Effector memory CD4-positive, alpha-beta T cell (primary cell): ENCODE measurements around the gene TNPO3.

ENCODE experiments used
- DNase-seq, 3 donors: peaks; one replicate each; pipeline ENCODE4 v3.0.0-alpha.2; 2020
- H3K27ac ChIP-seq: 2 replicates; pipeline ENCODE4 v1.7.0; 2013; ENCODE audit warnings: mild to moderate bottlenecking, low read length, moderate library complexity; ENCODE audit not compliant: insufficient read depth, poor library complexity, severe bottlenecking
- H3K27me3 ChIP-seq: replicated peaks from 2 replicates; pipeline ENCODE4 v1.7.0; 2013; ENCODE audit warnings: mild to moderate bottlenecking, low read length; ENCODE audit not compliant: insufficient read depth, control insufficient read depth, poor library complexity, severe bottlenecking
- H3K36me3 ChIP-seq: 2 replicates; pipeline ENCODE4 v1.7.0; 2013; ENCODE audit warnings: mild to moderate bottlenecking, low read length, moderate library complexity; ENCODE audit not compliant: control insufficient read depth, insufficient read depth
- H3K4me1 ChIP-seq: 2 replicates; pipeline ENCODE4 v1.7.0; 2013; ENCODE audit warnings: low read length, mild to moderate bottlenecking; ENCODE audit not compliant: control insufficient read depth, insufficient read depth, poor library complexity, severe bottlenecking
- H3K4me3 ChIP-seq: 2 replicates; pipeline ENCODE4 v1.7.0; 2013; ENCODE audit warnings: low read length, low read depth, mild to moderate bottlenecking; ENCODE audit not compliant: insufficient read depth, poor library complexity, severe bottlenecking
- H3K9me3 ChIP-seq: 2 replicates; pipeline ENCODE4 v1.7.0; 2013; ENCODE audit warnings: mild to moderate bottlenecking, low read length, moderate library complexity; ENCODE audit not compliant: control insufficient read depth

The TNPO3 gene

DNA sequence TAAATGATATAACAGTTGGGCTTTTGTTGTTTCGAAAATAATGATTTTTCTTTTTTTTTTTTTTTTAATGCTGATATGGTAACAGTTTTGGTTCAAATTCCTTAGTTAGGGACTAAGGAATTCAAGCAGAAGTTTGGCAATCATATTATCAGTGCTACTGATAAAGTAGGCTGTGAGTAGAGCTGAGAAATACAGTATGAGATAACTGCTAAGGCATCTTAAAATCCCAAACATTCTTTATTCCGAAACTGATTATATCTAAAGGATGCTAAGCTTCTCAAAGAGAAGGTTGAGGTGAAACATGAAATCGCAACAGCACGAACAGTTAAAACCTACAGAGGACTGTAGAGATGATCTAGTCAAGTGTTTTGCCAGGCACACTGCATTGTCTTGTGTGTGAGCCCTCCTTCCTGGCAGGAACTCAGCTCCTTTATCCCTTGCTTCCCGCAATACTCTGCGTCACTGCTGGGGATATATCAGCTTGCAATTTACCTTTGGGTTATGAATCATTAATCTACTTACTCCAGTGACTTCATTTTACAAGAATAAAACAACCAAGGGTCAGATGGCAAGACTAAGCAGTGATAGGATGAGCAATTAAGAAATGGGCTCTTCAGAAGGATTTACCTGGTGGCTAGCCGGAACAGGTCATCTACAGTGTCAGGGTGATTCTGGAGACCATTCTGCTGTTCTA, 80.5 kb downstream of the TNPO3 start:
- Histone ChIP-seq H3K4me1 (no peaks in the 10 kb centered on the region), H3K4me3 (no peak overlapping the region), H3K27me3 (no peaks in the 10 kb centered on the region), H3K27ac (no peak overlapping the region), H3K9me3 (no peaks in the 10 kb centered on the region), H3K36me3 (peaks cover 75% of the 10 kb centered on the region)
- no peak for DNase-seq

DNA sequence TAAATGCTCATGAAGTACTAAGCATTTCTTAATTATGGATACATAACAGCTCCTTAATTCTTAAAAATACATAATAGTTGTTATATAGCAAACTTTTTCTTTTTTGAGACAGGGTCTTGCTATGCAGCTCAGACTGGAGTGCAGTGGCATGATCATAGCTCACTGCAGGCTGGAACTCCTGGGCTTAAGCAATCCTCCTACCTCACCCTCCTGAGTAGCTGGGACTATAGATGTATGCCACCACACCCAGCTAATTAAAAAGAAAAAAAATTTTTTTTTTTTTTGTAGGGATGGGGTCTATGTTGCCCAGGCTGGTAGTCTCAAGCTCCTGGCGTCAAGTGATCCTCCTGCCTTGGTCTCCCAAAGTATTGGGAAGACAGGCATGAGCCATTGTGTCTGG, 86.3 kb downstream of the TNPO3 start:
- Histone ChIP-seq H3K4me3 (no peak overlapping the region), H3K27ac (no peak overlapping the region), H3K4me1 (peaks cover 2% of the 10 kb centered on the region), H3K9me3 (no peaks in the 10 kb centered on the region), H3K36me3 (peaks cover 73% of the 10 kb centered on the region), H3K27me3 (no peaks in the 10 kb centered on the region)
- DNase-seq, result no peak

DNA sequence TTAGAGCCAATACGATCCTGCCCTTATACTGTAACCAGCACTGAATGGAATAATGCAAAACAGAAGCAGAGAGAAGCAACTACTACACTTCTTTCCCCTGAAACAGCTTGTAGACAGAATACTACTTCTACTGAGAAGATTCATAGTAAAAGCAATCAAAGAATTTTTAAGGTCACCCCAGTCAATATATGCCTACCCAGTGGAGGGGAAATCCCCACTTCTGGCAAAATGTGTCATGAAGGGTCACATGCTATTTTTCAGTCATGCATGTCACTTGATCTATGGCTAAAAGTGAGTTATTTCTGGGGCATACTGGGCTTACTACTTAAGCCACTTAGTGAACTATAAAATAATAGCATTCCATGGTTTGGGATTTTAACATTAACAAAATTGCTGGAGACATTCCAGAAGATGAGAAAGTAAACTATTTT, 91.6 kb downstream of the TNPO3 start:
- DNase-seq, result no peak
- H3K27ac ChIP-seq, result no peak overlapping the region

DNA sequence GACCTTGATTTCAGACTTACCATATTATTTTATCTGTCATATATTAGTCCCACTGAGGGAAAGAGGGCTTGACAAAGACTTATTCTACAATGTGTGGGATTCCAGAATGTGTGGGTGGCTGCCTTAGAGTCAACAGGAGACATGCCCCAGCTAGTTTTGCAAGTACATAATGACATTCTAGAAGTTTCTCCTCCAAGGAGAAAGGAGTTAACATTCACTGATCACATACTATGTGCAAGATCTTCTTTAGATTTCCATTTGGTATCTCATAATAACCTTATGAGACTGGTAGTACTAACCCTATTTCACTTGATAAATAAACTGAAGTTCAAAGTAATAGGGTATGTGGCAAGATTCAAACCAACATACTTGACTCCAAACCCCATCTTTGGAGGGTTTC, 92.0 kb downstream of the TNPO3 start:
- Histone ChIP-seq H3K27ac (no peak overlapping the region), H3K36me3 (peaks cover 26% of the 10 kb centered on the region), H3K9me3 (no peaks in the 10 kb centered on the region), H3K27me3 (no peaks in the 10 kb centered on the region), H3K4me3 (no peak overlapping the region), H3K4me1 (peaks cover 3% of the 10 kb centered on the region)
- DNase-seq, result no peak

More for the DNA sequence above, 91.6 kb downstream of the TNPO3 start:
- Histone ChIP-seq H3K27me3 (no peaks in the 10 kb centered on the region), H3K4me3 (no peak overlapping the region), H3K36me3 (peaks cover 28% of the 10 kb centered on the region), H3K9me3 (no peaks in the 10 kb centered on the region), H3K4me1 (peaks cover 3% of the 10 kb centered on the region)

DNA sequence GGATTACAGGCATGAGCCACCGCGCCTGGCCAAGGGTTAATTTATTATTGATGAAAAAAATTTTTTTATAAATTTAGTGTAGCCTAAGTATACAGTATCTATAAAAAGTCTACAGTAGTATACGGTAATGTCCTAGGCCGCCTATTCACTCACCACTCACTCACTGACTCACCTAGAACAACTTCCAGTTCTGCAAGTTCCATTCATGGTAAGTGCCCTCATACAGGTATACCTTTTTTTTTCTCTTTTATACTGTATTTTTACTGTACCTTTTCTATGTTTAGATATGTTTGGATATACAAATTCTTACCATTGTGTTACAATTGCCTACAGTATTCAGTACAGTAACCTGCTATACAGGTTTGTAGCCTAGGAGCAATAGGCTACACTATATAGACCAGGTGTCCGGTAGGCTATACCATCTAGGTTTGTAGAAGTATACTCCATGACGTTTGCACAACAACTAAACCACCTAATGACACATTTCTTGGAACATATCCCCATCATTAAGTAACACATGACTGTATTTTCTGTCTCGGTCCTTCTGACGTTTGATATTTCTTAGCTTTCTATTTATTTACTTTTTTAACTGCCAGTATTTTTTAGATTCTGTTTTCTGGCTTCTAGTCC, 93.8 kb downstream of the TNPO3 start:
- no peak overlapping the region for H3K27ac ChIP-seq
- no peak for DNase-seq
- no peaks in the 10 kb centered on the region for H3K27me3 ChIP-seq
- H3K9me3 ChIP-seq, result no peaks in the 10 kb centered on the region
- H3K36me3 ChIP-seq, result peaks cover 21% of the 10 kb centered on the region
- peaks cover 3% of the 10 kb centered on the region for H3K4me1 ChIP-seq
- no peak overlapping the region for H3K4me3 ChIP-seq

DNA sequence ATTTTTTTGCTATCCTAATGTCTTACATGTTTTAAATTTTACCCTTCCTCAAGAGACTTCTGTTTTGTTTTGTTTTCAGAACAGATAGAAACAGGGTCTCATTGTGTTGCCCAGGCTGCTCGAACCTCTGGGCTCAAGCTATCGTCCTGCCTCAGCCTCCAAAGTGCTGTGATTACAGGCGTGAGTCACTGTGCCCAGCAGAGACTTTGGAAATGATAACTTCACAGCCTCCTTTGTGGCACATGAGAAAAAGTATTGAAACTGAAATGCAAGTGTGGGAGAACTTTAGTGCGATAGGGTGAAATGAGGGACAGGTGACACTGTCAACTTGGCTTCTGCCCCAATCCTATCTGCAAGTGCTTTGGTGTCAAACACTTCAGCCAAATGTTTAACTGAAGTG, 95.6 kb downstream of the TNPO3 start:
- Histone ChIP-seq H3K4me1 (peaks cover 3% of the 10 kb centered on the region), H3K9me3 (no peaks in the 10 kb centered on the region), H3K27me3 (no peaks in the 10 kb centered on the region), H3K27ac (no peak overlapping the region), H3K4me3 (no peak overlapping the region), H3K36me3 (peaks cover 26% of the 10 kb centered on the region)
- no peak for DNase-seq

DNA sequence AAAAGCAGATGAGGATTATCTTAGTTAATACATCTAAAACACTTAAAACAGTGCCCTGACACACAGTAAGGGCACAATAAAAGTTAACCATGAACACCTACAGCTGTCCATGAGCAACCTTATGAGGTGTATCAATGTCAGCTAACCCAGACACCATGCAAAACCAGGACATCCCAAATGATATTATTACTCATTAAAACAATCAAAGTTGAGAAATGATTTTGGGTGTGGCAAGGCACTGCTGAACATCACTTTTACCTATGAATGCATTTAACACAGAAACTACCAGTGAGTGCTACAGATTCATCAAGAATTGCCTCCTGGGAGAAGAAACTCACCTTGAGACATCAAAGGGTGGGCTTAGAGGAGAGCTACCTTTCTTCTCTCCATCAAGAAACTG, 98.9 kb downstream of the TNPO3 start:
- Histone ChIP-seq H3K27me3 (no peaks in the 10 kb centered on the region), H3K4me3 (no peak overlapping the region), H3K4me1 (no peaks in the 10 kb centered on the region), H3K36me3 (peaks cover 31% of the 10 kb centered on the region), H3K27ac (no peak overlapping the region), H3K9me3 (no peaks in the 10 kb centered on the region)
- no peak for DNase-seq

DNA sequence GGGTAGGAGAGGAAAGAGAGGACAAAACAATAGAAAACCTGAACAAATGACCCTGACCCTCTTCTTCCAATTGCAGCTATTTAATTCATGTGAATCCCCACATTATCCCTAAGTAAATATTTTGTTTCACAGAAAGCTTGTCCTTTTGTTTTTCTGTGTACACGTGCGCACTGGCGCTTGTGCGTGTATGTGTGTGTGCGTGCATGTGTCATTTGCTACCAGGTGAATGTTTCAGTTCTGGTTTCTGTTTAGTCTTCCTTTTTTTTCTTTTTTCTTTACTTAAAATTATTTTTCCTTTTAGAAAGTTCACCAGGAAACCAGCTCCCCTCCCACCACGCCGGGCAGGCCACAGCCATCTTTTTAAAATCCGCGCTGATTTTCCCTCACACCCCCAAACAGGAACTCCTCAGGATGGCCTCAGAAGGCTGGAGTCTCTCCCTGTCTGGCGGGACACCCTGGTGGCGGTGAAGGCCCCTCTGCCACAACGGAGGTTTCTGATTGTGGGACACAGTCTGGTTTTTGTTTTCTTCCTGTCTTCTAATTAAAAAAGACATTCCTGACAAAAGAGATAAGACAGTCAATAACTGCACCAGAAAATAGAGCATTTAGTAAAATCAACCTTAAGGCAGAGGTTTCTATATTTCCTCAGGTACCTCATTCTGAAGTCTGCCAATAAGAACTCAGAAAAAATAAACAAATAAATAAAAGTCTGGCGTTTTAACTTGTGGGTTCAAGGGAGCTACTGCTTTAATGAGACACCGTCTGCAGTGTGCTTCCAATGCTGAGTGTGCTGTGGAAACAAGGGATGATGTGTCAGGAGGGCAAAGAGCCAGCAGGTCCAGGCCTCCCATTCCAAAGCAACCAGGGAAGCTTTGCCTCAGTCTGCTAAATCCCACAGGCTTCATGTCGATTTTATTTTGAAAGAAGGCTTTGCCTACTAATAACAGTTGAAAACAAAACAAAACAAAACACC, 99.8 kb downstream of the TNPO3 start:
- no peaks in the 10 kb centered on the region for H3K9me3 ChIP-seq
- no peak overlapping the region for H3K4me3 ChIP-seq
- no peaks in the 10 kb centered on the region for H3K4me1 ChIP-seq
- H3K27ac ChIP-seq, result no peak overlapping the region
- H3K27me3 ChIP-seq, result no peaks in the 10 kb centered on the region
- no peak for DNase-seq
- H3K36me3 ChIP-seq, result peaks cover 31% of the 10 kb centered on the region

DNA sequence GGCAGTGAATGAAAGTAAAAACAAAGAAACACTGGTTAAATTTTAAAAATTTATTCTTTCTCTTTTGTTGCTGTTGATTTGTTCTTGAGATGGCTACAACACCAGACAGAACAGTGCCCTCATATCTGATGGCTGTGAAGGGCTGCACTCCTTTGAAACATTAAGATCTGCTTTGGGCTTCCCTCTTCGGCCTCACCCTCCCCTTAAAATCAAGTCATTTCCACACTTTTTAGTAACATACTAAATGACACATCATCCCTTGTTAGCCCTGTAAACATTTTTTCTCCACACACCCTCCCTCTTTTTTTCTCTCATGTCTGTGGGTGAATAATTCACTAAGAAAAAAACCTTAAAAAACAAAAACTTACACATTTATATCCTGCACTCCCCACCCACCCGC, 100.8 kb downstream of the TNPO3 start:
- Histone ChIP-seq H3K9me3 (no peaks in the 10 kb centered on the region), H3K27me3 (no peaks in the 10 kb centered on the region), H3K4me1 (no peaks in the 10 kb centered on the region), H3K4me3 (no peak overlapping the region), H3K27ac (no peak overlapping the region), H3K36me3 (peaks cover 35% of the 10 kb centered on the region)
- DNase-seq, result no peak

DNA sequence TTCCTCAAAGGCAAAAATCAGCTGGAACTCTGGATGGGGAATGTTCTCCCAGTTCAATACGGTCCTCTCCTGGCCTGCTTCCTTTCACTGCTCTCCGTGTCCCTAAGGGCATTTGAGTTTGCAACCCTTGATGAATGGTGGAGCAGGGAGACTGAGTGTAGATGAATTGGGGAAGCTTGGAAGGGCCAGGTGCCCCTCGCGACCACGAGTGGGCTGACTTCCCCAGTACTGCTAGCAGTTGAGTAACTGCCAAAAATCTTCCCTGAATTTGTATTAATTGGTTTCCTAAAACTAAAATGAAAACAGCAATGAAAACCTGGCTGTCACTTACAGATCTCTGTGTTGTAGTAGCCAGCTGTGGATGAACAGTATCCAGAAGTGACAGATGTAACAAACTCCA, 103.6 kb downstream of the TNPO3 start:
- Histone ChIP-seq H3K27ac (no peak overlapping the region), H3K36me3 (peaks cover 36% of the 10 kb centered on the region), H3K27me3 (no peaks in the 10 kb centered on the region), H3K4me1 (no peaks in the 10 kb centered on the region), H3K4me3 (no peak overlapping the region), H3K9me3 (no peaks in the 10 kb centered on the region)
- DNase-seq, result no peak
